ENCODE data around the gene CBX4.

Gene CBX4

DNA sequence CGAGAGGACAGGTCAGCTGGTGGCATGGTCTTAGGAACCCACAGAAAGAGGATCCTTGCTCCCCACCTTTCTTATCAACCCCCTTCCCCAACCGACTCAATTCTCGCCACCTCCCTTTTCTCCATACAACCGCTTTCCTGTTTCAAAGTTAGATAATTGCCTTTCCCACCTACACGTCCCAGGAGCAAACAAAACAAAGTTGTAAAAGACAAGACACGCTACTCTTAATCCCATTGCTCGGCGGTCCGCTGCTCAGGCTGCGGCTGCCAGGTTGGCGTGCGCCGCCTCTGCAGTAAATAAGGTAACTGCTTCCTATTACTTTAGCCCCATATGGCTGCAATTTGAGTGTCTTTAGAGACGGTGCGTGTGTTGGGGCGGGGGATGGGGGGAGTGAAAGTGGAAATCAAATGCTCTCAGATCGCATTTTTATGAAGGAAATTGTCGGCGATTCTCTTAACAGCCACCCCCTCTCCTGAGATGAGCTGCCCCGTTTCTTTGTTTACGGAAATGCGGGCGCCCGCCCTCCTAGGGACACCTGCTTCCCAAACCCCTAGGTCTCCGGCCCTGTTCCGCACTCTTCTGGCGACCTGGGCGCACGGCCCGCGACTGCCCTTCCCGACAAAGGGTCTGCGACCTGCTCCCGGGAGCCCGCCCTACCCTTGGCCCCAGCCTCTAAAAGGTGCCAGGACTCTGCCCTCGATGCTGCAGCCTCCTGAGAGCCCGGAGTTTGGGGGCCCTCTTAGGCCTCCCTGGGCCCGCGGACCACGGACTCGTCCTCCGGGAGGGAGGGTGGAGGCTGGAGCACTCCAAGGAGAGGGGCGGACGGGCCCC lies 38.7 kb downstream of the CBX4 start (continued):
- TF ChIP-seq ZNF777 (tag by site-specific recombination; IDR thresholded peaks at IDR 0.05; ENCODE audit: borderline replicate concordance) (0 out of 2 replicates have a peak, but pooled peaks have one; percentile 46), ZNF19 (tag by site-specific recombination; IDR thresholded peaks at IDR 0.05; ENCODE audit: low read depth) (no peak), ZNF169 (tag by site-specific recombination; IDR thresholded peaks at IDR 0.05) (no peak), SCRT1 (tag by site-specific recombination; IDR thresholded peaks at IDR 0.05; ENCODE audit: borderline replicate concordance) (no peak), ZNF654 (tag by site-specific recombination; IDR thresholded peaks at IDR 0.05; ENCODE audit: low read depth) (no peak), OSR2 (tag by site-specific recombination; IDR thresholded peaks at IDR 0.05) (peak; percentile 78), ZNF354C (tag by site-specific recombination; IDR thresholded peaks at IDR 0.05; ENCODE audit: borderline replicate concordance, low read depth) (no peak), SP2 (tag by site-specific recombination; IDR thresholded peaks at IDR 0.05) (peak; percentile 60; the same call in 1 of the 2 replicates), ZNF473 (tag by site-specific recombination; IDR thresholded peaks at IDR 0.05) (no peak), ZNF610 (tag by site-specific recombination; IDR thresholded peaks at IDR 0.05; ENCODE audit: borderline replicate concordance) (0 out of 2 replicates have a peak, but pooled peaks have one; percentile 22), ZNF214 (tag by site-specific recombination; IDR thresholded peaks at IDR 0.05; ENCODE audit: borderline replicate concordance) (no peak), ZNF600 (tag by site-specific recombination; IDR thresholded peaks at IDR 0.05) (peak; percentile 73), PRDM1 (tag by site-specific recombination; IDR thresholded peaks at IDR 0.05) (peak; percentile 87), ZNF157 (tag by site-specific recombination; IDR thresholded peaks at IDR 0.05) (no peak), SALL2 (tag by site-specific recombination; IDR thresholded peaks at IDR 0.05; ENCODE audit: borderline replicate concordance) (no peak), TCF7L2 (IDR thresholded peaks at IDR 0.05; ENCODE audit: borderline replicate concordance, low read depth, low read length) (no peak), ZNF335 (tag by site-specific recombination; conservative IDR thresholded peaks at IDR 0.05) (peak; percentile 1; the same call in 1 of the 2 replicates), ZNF510 (tag by site-specific recombination; IDR thresholded peaks at IDR 0.05; ENCODE audit: insufficient replicate concordance) (no peak), ZNF274 (IDR thresholded peaks at IDR 0.05; ENCODE audit: low read length) (no peak), ZNF274 (tag by site-specific recombination; IDR thresholded peaks at IDR 0.05; ENCODE audit: borderline replicate concordance) (no peak), ZNF670 (tag by site-specific recombination; IDR thresholded peaks at IDR 0.05; ENCODE audit: low read depth) (no peak), ZNF658 (tag by site-specific recombination; IDR thresholded peaks at IDR 0.05) (no peak), ZBTB48 (tag by site-specific recombination; IDR thresholded peaks at IDR 0.05) (peak; percentile 97), ZNF791 (tag by site-specific recombination; IDR thresholded peaks at IDR 0.05) (no peak), WT1 (tag by site-specific recombination; IDR thresholded peaks at IDR 0.05) (no peak; the same call in none of the 2 replicates), ZNF114 (tag by site-specific recombination; IDR thresholded peaks at IDR 0.05) (no peak)
- TF ChIP-seq, protein P1, sequence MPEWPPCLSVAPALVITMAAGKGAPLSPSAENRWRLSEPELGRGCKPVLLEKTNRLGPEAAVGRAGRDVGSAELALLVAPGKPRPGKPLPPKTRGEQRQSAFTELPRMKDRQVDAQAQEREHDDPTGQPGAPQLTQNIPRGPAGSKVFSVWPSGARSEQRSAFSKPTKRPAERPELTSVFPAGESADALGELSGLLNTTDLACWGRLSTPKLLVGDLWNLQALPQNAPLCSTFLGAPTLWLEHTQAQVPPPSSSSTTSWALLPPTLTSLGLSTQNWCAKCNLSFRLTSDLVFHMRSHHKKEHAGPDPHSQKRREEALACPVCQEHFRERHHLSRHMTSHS (tag by site-specific recombination; IDR thresholded peaks at IDR 0.05), result no peak
- TF ChIP-seq, protein P2, sequence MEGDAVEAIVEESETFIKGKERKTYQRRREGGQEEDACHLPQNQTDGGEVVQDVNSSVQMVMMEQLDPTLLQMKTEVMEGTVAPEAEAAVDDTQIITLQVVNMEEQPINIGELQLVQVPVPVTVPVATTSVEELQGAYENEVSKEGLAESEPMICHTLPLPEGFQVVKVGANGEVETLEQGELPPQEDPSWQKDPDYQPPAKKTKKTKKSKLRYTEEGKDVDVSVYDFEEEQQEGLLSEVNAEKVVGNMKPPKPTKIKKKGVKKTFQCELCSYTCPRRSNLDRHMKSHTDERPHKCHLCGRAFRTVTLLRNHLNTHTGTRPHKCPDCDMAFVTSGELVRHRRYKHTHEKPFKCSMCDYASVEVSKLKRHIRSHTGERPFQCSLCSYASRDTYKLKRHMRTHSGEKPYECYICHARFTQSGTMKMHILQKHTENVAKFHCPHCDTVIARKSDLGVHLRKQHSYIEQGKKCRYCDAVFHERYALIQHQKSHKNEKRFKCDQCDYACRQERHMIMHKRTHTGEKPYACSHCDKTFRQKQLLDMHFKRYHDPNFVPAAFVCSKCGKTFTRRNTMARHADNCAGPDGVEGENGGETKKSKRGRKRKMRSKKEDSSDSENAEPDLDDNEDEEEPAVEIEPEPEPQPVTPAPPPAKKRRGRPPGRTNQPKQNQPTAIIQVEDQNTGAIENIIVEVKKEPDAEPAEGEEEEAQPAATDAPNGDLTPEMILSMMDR (tag by site-specific recombination; IDR thresholded peaks at IDR 0.05), result no peak
- TF ChIP-seq, protein P3, sequence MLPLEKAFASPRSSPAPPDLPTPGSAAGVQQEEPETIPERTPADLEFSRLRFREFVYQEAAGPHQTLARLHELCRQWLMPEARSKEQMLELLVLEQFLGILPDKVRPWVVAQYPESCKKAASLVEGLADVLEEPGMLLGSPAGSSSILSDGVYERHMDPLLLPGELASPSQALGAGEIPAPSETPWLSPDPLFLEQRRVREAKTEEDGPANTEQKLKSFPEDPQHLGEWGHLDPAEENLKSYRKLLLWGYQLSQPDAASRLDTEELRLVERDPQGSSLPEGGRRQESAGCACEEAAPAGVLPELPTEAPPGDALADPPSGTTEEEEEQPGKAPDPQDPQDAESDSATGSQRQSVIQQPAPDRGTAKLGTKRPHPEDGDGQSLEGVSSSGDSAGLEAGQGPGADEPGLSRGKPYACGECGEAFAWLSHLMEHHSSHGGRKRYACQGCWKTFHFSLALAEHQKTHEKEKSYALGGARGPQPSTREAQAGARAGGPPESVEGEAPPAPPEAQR (tag by site-specific recombination; IDR thresholded peaks at IDR 0.05), result no peak
- TF ChIP-seq, protein P4, sequence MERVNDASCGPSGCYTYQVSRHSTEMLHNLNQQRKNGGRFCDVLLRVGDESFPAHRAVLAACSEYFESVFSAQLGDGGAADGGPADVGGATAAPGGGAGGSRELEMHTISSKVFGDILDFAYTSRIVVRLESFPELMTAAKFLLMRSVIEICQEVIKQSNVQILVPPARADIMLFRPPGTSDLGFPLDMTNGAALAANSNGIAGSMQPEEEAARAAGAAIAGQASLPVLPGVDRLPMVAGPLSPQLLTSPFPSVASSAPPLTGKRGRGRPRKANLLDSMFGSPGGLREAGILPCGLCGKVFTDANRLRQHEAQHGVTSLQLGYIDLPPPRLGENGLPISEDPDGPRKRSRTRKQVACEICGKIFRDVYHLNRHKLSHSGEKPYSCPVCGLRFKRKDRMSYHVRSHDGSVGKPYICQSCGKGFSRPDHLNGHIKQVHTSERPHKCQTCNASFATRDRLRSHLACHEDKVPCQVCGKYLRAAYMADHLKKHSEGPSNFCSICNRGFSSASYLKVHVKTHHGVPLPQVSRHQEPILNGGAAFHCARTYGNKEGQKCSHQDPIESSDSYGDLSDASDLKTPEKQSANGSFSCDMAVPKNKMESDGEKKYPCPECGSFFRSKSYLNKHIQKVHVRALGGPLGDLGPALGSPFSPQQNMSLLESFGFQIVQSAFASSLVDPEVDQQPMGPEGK (tag by site-specific recombination; IDR thresholded peaks at IDR 0.05), result peak; percentile 59; the same call in 1 of the 2 replicates
- TF ChIP-seq, protein P5, sequence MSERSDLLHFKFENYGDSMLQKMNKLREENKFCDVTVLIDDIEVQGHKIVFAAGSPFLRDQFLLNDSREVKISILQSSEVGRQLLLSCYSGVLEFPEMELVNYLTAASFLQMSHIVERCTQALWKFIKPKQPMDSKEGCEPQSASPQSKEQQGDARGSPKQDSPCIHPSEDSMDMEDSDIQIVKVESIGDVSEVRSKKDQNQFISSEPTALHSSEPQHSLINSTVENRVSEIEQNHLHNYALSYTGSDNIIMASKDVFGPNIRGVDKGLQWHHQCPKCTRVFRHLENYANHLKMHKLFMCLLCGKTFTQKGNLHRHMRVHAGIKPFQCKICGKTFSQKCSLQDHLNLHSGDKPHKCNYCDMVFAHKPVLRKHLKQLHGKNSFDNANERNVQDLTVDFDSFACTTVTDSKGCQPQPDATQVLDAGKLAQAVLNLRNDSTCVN (tag by site-specific recombination; optimal IDR thresholded peaks at IDR 0.05), result no peak
